ENCODE results near the gene USB1. TPM values are rescaled to one million over a fixed set of nuclear protein-coding genes. Genes with fewer than 3 reads are reported as not detected.

Gene USB1
- total RNA-seq, 1 experiment from 2014 or later = 66.0 TPM

GRCh38 chr16:57957673-57958392 is 43.4 kb upstream of the USB1 start:
- peaks cover 29% of the 10 kb centered on the region for H3K4me1 ChIP-seq (replicated peaks; ENCODE audit: insufficient read depth)
- POLR2A ChIA-PET (ENCODE audit: unreplicated experiment) = interaction anchor here (0.6 kb wide), 3 partner anchors 43 to 1846 kb away, joined by 3 to 5 read pairs (median 3); partner anchors contain the start of gene USB1
- no peaks in the 10 kb centered on the region for H4K20me1 ChIP-seq (ENCODE audit: insufficient read depth)
- CTCF ChIA-PET = no interaction called here
- no peaks in the 10 kb centered on the region for H3K79me2 ChIP-seq (ENCODE audit: low read depth)
- H3K4me2 ChIP-seq = peak overlapping the region; percentile 21
- H2AFZ ChIP-seq = no peak overlapping the region
- intact Hi-C loops (cut with micrococcal nuclease; ENCODE audit: unreplicated experiment) = loop anchor here (2.0 kb wide), 1 partner anchor 35 kb away; no protein-coding TSS in a partner anchor
- BruUV-seq (replicated peaks) = no TSS peak
- H3K9me2 ChIP-seq (ENCODE audit: insufficient read depth) = no peaks in the 10 kb centered on the region
- no peaks in the 10 kb centered on the region for H3K27me3 ChIP-seq (ENCODE audit: insufficient read depth, low read depth)
- no peak overlapping the region for H3K27ac ChIP-seq
- peak in 1 of 2 experiments; percentile 45 for DNase-seq
- H3K4me3 ChIP-seq = no peak overlapping the region
- H3K9me3 ChIP-seq (ENCODE audit: insufficient read depth, low read depth) = no peaks in the 10 kb centered on the region
- peaks cover 15% of the 10 kb centered on the region; the same call in 1 of the 2 replicates for H3F3A ChIP-seq (ENCODE audit: insufficient read depth, low read depth)
- TF ChIP-seq CTCF (conservative IDR thresholded peaks at IDR 0.05) = no peak
- no peak for TF ChIP-seq EZH2 (IDR thresholded peaks at IDR 0.05; ENCODE audit: low read depth)
- H3K36me3 ChIP-seq (ENCODE audit: low read depth) = no peaks in the 10 kb centered on the region

- CTCF ChIA-PET = interaction anchor here (0.6 kb wide), 1 partner anchor 27 kb away, joined by 3 read pairs; no protein-coding TSS in a partner anchor
Observed at GRCh38 chr16:57958544-57958943, 42.7 kb upstream of the USB1 start.

More at GRCh38 chr16:57958544-57958943, 42.7 kb upstream of the USB1 start:
- no peak for TF ChIP-seq CTCF (conservative IDR thresholded peaks at IDR 0.05)
- no peak for TF ChIP-seq EZH2 (IDR thresholded peaks at IDR 0.05; ENCODE audit: low read depth)
- H2AFZ ChIP-seq = no peak overlapping the region
- H3K9me2 ChIP-seq (ENCODE audit: insufficient read depth) = no peaks in the 10 kb centered on the region
- no peaks in the 10 kb centered on the region for H3K27me3 ChIP-seq (ENCODE audit: insufficient read depth, low read depth)
- no peaks in the 10 kb centered on the region for H3K36me3 ChIP-seq (ENCODE audit: low read depth)
- no peaks in the 10 kb centered on the region for H3K79me2 ChIP-seq (ENCODE audit: low read depth)
- no peak overlapping the region for H3K27ac ChIP-seq
- H3K4me1 ChIP-seq (replicated peaks; ENCODE audit: insufficient read depth) = peaks cover 29% of the 10 kb centered on the region
- no peaks in the 10 kb centered on the region for H4K20me1 ChIP-seq (ENCODE audit: insufficient read depth)
- H3K4me3 ChIP-seq = no peak overlapping the region
- DNase-seq = no peak
- BruUV-seq (replicated peaks) = no TSS peak
- H3K9me3 ChIP-seq (ENCODE audit: insufficient read depth, low read depth) = no peaks in the 10 kb centered on the region
- no peak overlapping the region for H3K4me2 ChIP-seq
- H3F3A ChIP-seq (ENCODE audit: insufficient read depth, low read depth) = peaks cover 12% of the 10 kb centered on the region; the same call in 1 of the 2 replicates
- POLR2A ChIA-PET (ENCODE audit: unreplicated experiment) = interaction anchor here (0.6 to 0.7 kb wide), 3 partner anchors 29 to 361 kb away, joined by 3 to 5 read pairs (median 3); partner anchors contain the start of gene USB1
- intact Hi-C loops (cut with micrococcal nuclease; ENCODE audit: unreplicated experiment) = loop anchor here (2.0 kb wide), 1 partner anchor 34 kb away; no protein-coding TSS in a partner anchor
